Stimulated activated naive CD8-positive, alpha-beta T cell treated with anti-CD3 and anti-CD28 coated beads, Interleukin-15, amount 100 ng/mL, for 72 hours (primary cell): ENCODE data around the gene DMAP1.
"Not testable (repeated sequence)": the region's sequence is repeated elsewhere in the genome, so short reads cannot be mapped to it uniquely, and the experiment has no call there.

Experiments used
- ATAC-seq: fragments of 150-1000 bp; cut with Tn5 transposase; 2 replicates; pipeline ENCODE4 v1.10.0; 2021; ENCODE audit warnings: mild to moderate bottlenecking, moderate library complexity
- DNase-seq, 2 donors: peaks; one replicate each; pipeline ENCODE4 v3.0.0; 2021 to 2022
- H3K27ac Mint-ChIP-seq, 2 donors: one replicate each; pipeline ENCODE4 v1.8.0; 2022; ENCODE audit warnings: mild to moderate bottlenecking in 2 of 2, mixed read lengths in 2 of 2, moderate library complexity in 2 of 2
- H3K27me3 Mint-ChIP-seq: one replicate; pipeline ENCODE4 v1.8.0; 2022; ENCODE audit warnings: mixed read lengths
- H3K4me1 Mint-ChIP-seq: one replicate; pipeline ENCODE4 v1.8.0; 2022; ENCODE audit warnings: mild to moderate bottlenecking, mixed read lengths
- H3K4me3 Mint-ChIP-seq, 2 donors: one replicate each; pipeline ENCODE4 v1.8.0; 2022; ENCODE audit warnings: mild to moderate bottlenecking in 2 of 2, mixed read lengths in 2 of 2, moderate library complexity in 1 of 2
- H3K9me3 Mint-ChIP-seq, 2 donors: one replicate each; pipeline ENCODE4 v1.8.0; 2022; ENCODE audit warnings: mixed read lengths in 2 of 2

DMAP1 gene, protein sequence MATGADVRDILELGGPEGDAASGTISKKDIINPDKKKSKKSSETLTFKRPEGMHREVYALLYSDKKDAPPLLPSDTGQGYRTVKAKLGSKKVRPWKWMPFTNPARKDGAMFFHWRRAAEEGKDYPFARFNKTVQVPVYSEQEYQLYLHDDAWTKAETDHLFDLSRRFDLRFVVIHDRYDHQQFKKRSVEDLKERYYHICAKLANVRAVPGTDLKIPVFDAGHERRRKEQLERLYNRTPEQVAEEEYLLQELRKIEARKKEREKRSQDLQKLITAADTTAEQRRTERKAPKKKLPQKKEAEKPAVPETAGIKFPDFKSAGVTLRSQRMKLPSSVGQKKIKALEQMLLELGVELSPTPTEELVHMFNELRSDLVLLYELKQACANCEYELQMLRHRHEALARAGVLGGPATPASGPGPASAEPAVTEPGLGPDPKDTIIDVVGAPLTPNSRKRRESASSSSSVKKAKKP

DNA sequence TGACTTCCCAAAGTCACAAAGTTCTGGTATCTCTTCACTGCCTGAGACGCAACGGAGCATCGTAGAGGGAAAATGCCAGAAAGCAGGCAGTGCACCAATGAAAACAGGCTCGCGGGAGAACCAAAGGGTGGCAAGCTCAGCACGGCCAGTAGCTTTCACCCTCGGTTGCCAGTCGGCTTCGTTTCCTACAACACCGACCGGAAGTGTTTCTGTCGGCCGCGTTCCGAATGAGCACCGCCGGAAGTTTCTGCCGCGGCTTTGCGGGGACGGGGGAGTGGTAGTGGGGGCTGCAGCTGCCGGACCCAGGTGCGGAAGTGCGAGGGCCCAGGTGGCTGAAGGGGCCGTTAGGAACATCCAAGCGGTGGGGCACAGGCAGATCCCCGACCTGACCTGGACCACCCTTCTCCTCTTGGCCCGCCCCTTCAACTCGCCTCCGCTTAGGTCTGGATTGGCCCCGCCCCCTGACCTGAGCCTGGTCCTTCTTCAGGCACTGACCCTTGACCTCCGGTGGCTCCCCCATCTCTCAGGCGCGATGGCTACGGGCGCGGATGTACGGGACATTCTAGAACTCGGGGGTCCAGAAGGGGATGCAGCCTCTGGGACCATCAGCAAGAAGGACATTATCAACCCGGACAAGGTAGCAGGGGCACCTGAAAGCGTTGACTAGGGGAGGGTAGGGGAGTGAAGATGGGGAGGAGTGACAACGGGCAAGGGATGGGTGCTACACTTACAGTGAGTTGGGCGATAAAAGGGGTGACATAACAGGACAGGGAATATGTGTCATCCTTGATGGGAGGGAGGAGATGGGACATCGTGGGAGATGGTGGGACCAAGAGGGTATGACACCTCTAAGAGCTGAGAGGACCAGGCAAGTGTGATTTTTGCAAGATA lies at the start of gene DMAP1:
DMAP1 (plus strand) TSS at position 250 of the 891 bp plus-strand sequence; CDS start at position 533, 283 bp downstream.
- ATAC-seq (peak; percentile 93), DNase-seq (peak; percentile 88 to 90)
- Mint-ChIP-seq H3K27me3 (no peaks in the 10 kb centered on the region), H3K4me3 (peak within 1 kb of the TSS; percentile 94 to 95), H3K9me3 (no peaks in the 10 kb centered on the region), H3K4me1 (peaks cover 36% of the 10 kb centered on the region), H3K27ac (peak within 1 kb of the TSS; percentile 98)

DNA sequence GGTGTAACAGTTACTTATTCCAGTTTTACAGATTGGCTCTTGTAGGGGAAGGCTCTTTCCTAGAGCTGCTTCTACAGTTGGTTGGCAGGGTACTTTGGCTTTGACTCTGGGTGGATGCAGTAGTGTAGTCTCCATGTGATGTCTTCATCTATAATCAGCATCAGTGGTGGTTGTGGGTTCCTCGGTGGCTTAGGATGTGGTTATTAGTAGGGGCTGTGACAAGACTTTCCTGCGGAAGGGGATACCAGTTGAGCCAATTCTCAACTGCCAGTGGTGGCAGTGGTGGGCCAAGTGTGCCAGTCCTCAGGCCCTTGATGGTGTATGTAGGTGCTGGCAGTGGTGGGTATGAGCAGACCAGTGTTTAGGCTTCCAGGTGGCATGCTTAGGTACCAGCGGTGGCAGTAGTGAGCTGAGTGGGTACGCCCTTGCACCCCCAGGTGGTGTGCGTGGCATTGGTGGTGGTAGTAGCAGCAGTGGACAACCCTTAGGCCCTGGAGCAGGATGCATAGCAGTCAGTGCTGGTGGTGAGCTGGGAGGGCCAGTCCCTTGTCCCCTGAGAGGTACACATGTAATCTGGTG lies 44.7 kb upstream of the DMAP1 start:
- DNase-seq, result peak in 1 of 2 donors; percentile 30
- H3K9me3 Mint-ChIP-seq, result peaks cover 8 to 11% of the 10 kb centered on the region in 2 donors
- H3K27me3 Mint-ChIP-seq, result no peaks in the 10 kb centered on the region
- H3K4me3 Mint-ChIP-seq, result no peak overlapping the region
- H3K4me1 Mint-ChIP-seq, result peaks cover 6% of the 10 kb centered on the region
- H3K27ac Mint-ChIP-seq, result no peak overlapping the region
- peak; percentile 64 for ATAC-seq

DNA sequence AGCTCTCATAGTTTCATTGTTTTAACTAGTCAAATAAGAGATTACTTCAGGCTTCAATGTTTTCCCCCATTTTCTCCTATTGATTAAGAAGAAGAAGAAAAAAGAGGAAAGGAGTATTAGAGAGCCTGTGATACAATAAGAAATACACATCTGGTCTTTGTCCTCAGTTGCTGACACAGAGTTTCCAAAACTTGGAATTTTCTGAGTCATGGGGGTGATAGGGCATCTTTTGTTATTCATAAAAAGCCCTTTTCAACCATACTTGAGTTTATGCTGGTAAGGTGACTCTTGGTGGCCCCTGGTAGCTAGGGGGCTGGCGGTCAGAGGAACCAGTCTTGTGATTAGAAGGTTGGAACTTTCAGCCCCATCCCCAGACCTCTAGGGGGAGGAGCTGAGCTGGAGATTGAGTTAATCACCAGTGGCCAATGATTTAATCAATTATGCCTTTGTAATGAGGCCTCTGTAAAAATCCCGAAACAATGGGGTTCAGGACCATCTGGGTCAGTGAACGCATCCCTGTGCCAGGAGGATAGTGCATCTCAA lies 42.9 kb upstream of the DMAP1 start:
- H3K27ac Mint-ChIP-seq, result no peak overlapping the region
- no peak overlapping the region for H3K4me3 Mint-ChIP-seq
- H3K9me3 Mint-ChIP-seq, result peaks cover 11 to 13% of the 10 kb centered on the region in 2 donors
- ATAC-seq, result no peak
- no peaks in the 10 kb centered on the region for H3K27me3 Mint-ChIP-seq
- DNase-seq, result no peak
- H3K4me1 Mint-ChIP-seq, result peaks cover 6% of the 10 kb centered on the region

DNA sequence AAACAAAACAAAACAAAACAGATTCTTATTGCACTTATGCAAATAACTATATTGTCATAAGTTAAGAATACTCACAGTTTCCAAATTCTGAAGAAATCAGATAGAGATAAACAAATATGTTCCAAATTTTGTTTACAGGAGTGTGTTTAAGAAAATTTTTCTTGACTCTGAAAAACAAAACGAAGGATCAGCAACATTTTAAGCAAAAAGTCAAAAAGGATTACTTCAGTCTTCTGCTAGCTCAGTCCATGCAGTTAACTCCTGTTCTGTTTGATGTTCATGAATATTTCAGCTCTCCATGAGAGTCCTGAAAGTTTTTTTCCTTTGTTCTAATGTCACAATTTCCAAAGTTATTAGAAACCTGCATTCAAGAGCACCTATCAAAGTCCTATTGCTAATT lies 38.6 kb upstream of the DMAP1 start:
- Mint-ChIP-seq H3K4me3 (no peak overlapping the region), H3K27ac (no peak overlapping the region), H3K9me3 (peaks cover 0 to 6% of the 10 kb centered on the region in 2 donors), H3K4me1 (no peaks in the 10 kb centered on the region), H3K27me3 (no peaks in the 10 kb centered on the region)
- ATAC-seq (no peak), DNase-seq (no peak)

DNA sequence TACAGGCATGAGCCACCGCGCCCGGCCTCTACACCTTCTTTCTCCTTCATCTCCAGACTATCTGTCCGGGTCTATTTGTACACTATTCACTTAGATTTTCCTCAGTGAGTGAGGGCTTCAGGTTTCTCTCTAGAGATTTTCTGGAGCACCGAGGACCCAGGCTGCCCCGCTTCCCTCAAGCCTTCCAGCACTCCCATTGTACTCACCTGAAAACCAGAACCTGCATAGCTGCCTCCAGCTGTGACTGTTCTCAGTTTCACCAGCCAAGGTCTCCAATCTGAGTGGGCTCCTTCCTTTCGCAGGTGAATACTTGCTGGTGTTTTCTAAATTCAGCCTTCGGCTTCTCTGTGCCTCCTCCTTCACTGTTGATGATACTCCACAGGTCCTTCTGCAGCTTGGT lies 12.9 kb upstream of the DMAP1 start:
- Mint-ChIP-seq H3K27me3 (no peaks in the 10 kb centered on the region), H3K4me3 (no peak overlapping the region), H3K27ac (no peak overlapping the region), H3K9me3 (no peaks in the 10 kb centered on the region), H3K4me1 (no peaks in the 10 kb centered on the region)
- DNase-seq (no peak), ATAC-seq (no peak)

DNA sequence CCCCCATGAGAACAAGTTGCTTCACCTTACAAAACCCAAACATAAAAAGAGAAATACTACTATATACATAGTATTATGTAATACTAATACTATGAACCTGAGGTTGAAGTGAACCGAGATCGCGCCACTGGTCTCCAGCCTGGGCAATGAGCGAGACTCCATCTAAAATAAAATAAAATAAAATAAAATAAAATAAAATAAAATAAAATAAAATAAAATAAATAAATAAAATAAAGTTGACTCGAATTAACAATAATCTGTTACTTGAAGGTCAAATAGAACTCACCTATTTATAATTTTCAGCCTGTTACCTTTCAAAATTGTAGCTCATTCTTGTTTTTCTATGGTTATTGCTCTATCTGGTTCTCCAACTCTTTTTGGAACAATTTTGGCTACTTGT lies 6.7 kb upstream of the DMAP1 start:
- H3K4me1 Mint-ChIP-seq, H3K27me3 Mint-ChIP-seq, H3K9me3 Mint-ChIP-seq, H3K4me3 Mint-ChIP-seq, H3K27ac Mint-ChIP-seq, ATAC-seq, DNase-seq: not testable (repeated sequence)

DNA sequence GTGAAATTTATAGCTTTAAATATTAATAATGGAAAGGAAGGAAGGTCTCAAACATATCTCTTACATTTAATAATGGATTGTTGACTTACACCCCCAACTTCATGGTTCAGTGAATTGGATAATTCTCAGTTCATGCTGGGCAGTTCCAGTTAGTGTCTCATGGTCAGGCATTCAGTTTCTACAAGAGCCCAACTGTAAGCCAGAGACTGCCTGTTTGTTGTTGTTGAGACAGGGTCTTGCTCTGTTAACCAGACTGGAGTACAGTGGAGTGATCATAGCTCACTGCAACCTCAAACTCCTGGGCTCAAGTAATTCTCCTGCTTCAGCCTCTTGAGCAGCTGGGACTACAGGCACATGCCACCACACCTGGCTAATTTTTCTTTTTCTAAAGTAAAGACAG lies 5.0 kb upstream of the DMAP1 start:
- no peak overlapping the region for H3K27ac Mint-ChIP-seq
- no peaks in the 10 kb centered on the region for H3K9me3 Mint-ChIP-seq
- H3K4me3 Mint-ChIP-seq, result no peak overlapping the region
- peaks cover 16% of the 10 kb centered on the region for H3K4me1 Mint-ChIP-seq
- ATAC-seq (no peak), DNase-seq (no peak)
- no peaks in the 10 kb centered on the region for H3K27me3 Mint-ChIP-seq

DNA sequence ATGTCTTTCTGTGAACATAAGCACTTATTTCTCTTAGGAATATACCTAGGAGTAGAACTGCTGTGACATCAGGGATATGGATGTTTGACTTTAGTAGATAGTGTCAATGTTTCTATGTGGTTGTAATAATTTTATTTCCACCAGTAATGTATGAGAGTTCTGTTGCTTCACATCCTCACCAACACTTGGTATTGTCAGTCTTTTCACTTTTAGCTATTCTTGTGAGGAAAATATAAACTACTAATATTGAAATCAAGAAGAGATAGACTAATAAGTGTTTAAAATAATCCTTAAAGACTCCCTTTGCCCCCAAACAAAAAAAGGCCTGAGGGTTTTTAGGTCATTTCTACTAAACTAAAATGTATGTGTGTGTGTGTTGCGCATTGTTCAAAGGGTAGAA lies 2.7 kb upstream of the DMAP1 start:
- Mint-ChIP-seq H3K4me3 (no peak overlapping the region), H3K27me3 (no peaks in the 10 kb centered on the region), H3K27ac (no peak overlapping the region), H3K9me3 (no peaks in the 10 kb centered on the region), H3K4me1 (peaks cover 31% of the 10 kb centered on the region)
- DNase-seq (no peak), ATAC-seq (no peak)

DNA sequence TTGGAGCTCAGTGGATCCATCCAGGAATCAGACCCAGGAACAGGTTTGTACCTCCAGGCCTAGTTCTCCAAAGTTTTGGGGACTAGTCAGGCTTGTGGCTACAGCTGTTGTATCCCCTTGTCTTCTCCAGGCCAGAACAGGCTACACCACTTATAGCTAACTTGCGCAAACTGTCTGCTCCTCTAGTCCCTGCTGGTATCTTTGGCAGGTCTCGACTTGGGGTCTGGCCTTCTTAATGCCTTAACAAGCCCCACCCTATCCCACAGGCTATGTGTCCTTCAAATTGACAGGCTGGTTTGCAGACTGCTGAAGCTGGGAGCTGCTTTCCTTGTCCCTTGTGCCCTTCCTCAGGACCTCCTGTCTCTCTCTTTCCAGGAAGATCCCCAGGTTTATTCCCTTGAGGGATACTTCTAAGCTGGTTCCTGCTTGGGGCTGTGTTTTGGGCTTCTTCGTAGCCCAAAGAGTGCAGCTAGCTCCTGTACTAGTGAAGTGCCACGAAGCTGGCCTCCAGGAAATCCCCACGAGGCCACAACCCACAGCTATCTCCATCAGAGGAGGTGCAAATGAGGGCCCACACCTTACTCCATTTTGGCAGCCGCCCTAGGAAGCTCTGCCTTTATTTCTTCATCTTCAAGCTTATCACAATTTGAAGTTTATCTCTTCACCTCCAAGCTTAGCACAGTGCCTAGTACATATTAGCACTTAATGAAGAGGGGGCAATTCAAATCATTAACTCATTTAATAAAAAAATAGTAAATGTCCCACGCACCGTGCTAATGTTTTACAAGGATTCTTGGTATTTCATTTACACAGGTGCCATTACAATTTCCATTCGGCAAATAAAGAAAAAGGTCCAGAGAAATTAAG lies 683 bp upstream of the DMAP1 start:
- Mint-ChIP-seq H3K27ac (peak overlapping the region; percentile 98), H3K4me3 (peak overlapping the region; percentile 94 to 95), H3K4me1 (peaks cover 36% of the 10 kb centered on the region), H3K27me3 (no peaks in the 10 kb centered on the region), H3K9me3 (no peaks in the 10 kb centered on the region)
- ATAC-seq (peak; percentile 79), DNase-seq (peak; percentile 50 to 73)

DNA sequence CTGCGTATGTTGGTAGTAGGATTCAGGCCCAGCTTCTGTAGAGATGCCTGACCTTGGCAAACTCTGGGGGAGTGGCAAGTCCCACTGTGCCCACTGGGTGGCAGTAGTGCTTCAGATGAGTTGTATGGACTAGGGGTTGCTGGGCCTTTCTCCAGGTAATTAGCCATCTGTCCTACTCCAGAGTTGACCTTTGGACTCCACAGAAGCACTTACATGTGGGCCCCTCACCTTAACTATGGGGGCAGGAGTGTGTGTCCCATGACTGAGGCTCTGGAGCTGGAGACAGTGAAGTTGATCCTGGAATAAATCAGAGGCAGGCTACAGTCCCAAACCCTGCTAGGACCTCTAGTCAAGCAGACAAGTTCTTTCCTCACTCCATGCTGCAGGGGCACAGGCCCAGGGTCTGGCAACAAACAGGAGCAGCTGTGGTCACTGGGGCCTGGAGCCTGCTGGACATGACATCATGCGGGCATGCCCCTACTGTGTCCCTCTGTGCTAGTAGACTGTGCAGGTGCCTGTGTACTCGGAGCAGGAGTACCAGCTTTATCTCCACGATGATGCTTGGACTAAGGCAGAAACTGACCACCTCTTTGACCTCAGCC lies 4.6 kb downstream of the DMAP1 start:
- H3K27ac Mint-ChIP-seq, result no peak overlapping the region
- no peaks in the 10 kb centered on the region for H3K27me3 Mint-ChIP-seq
- peak; percentile 55 for ATAC-seq
- DNase-seq, result peak; percentile 70 to 71
- H3K4me3 Mint-ChIP-seq, result no peak overlapping the region
- peaks cover 32% of the 10 kb centered on the region for H3K4me1 Mint-ChIP-seq
- no peaks in the 10 kb centered on the region for H3K9me3 Mint-ChIP-seq

DNA sequence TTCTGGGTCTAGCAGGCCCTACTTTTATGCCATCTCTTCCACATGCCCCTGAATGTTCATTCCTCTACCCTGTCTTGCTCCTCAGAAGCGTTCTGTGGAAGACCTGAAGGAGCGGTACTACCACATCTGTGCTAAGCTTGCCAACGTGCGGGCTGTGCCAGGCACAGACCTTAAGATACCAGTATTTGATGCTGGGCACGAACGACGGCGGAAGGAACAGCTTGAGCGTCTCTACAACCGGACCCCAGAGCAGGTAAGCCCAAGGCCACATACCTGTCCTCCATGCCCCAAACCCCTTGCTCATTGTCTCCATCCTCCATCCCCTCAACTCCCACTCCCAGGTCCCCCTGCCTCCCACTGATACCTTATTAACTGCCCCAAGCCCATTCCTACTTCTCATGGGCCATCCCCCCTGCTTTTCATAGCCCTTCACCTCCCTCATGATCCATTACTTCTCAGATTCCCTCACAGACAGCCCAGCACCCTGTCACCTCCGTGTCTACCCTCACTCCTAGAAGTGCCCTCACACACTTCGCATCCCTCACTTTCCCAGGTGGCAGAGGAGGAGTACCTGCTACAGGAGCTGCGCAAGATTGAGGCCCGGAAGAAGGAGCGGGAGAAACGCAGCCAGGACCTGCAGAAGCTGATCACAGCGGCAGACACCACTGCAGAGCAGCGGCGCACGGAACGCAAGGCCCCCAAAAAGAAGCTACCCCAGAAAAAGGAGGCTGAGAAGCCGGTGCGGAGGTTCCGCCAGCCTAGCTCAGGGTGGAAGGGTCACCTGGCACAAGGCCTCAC lies 5.4 kb downstream of the DMAP1 start:
- no peaks in the 10 kb centered on the region for H3K9me3 Mint-ChIP-seq
- no peak for ATAC-seq

DNA sequence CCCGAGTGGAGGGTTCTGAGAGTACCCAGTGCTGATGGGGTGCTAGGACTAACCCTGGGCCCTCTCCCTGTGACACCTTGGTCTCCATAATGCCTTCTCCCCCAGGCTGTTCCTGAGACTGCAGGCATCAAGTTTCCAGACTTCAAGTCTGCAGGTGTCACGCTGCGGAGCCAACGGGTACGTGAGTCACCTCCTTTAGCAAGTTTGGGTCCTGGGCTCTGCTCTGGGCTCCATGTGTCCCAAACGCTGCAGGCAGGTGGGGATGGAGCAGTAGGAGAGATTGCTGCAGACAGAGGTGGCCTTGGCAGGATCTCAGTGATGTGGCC lies 6.0 kb downstream of the DMAP1 start:
- no peak overlapping the region for H3K27ac Mint-ChIP-seq
- DNase-seq (no peak), ATAC-seq (no peak)
- no peak overlapping the region for H3K4me3 Mint-ChIP-seq
- H3K4me1 Mint-ChIP-seq, result peaks cover 32% of the 10 kb centered on the region
- no peaks in the 10 kb centered on the region for H3K27me3 Mint-ChIP-seq
- no peaks in the 10 kb centered on the region for H3K9me3 Mint-ChIP-seq

More for the DNA sequence above, 5.4 kb downstream of the DMAP1 start:
- peaks cover 36% of the 10 kb centered on the region for H3K4me1 Mint-ChIP-seq
- no peak overlapping the region for H3K4me3 Mint-ChIP-seq
- DNase-seq, result no peak
- no peak overlapping the region for H3K27ac Mint-ChIP-seq
- no peaks in the 10 kb centered on the region for H3K27me3 Mint-ChIP-seq

DNA sequence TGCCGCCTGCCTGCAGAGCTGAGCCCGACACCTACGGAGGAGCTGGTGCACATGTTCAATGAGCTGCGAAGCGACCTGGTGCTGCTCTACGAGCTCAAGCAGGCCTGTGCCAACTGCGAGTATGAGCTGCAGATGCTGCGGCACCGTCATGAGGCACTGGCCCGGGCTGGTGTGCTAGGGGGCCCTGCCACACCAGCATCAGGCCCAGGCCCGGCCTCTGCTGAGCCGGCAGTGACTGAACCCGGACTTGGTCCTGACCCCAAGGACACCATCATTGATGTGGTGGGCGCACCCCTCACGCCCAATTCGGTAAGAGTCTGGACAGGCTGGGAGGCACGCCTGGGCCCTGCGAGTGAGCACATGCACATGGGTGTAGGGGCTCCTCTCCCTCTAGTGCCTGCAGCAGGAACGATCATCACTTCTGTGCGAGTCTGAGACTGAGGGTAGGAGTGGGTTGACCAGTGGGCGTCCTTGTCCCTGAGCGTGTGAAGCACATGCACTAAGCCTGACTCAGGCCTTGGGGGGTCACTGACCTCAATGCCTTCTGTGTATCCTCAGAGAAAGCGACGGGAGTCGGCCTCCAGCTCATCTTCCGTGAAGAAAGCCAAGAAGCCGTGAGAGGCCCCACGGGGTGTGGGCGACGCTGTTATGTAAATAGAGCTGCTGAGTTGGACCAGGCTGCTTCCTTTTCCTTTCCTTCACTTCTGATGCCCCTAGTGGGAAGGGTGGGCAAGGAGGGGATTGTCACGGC lies 6.9 kb downstream of the DMAP1 start:
- ATAC-seq, result no peak
- no peaks in the 10 kb centered on the region for H3K9me3 Mint-ChIP-seq
- no peak overlapping the region for H3K4me3 Mint-ChIP-seq

More for the DNA sequence above, 6.9 kb downstream of the DMAP1 start:
- peak overlapping the region in 1 of 2 donors; percentile 29 for H3K27ac Mint-ChIP-seq
- no peaks in the 10 kb centered on the region for H3K27me3 Mint-ChIP-seq
- peaks cover 26% of the 10 kb centered on the region for H3K4me1 Mint-ChIP-seq
- no peak for DNase-seq
